ENCODE results near the gene ZNF638.

ZNF638 gene

GRCh38 chr2:71463342-71463654 lies 131.7 kb downstream of the ZNF638 start:
- H3K4me3 ChIP-seq (ENCODE audit: control insufficient read depth, low read depth, low read length) = no peak overlapping the region
- no peak for TF ChIP-seq CTCF (IDR thresholded peaks at IDR 0.05; ENCODE audit: control insufficient read depth, insufficient read depth, low read depth, low read length, missing control alignments)
- DNase-seq (ENCODE audit: low read depth) = no peak

DNA sequence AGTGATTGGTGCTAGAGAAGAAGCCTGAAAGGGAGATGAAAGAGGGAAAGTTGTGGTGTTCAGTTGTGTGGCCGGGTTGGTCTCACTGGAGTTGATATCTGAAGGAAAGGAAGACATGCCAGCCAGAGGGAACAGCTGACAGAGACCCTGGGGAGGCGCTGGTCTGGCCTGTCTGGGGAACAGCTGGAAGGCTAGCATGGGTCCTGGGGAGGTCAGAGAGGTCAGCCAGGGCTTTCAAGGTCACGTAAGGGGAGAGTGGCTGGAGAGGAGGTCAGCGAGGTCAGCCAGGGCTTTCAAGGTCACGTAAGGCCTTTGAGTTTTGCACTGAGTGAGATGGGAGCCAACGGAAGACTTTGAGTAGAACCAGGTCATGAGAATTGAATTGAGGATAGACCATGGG lies 132.8 kb downstream of the ZNF638 start:
- no peak overlapping the region for H3K4me3 ChIP-seq (ENCODE audit: control insufficient read depth, low read depth, low read length)
- no peak for DNase-seq (ENCODE audit: low read depth)
- no peak for TF ChIP-seq CTCF (IDR thresholded peaks at IDR 0.05; ENCODE audit: control insufficient read depth, insufficient read depth, low read depth, low read length, missing control alignments)

GRCh38 chr2:71465356-71465755 lies 133.8 kb downstream of the ZNF638 start:
- TF ChIP-seq CTCF (IDR thresholded peaks at IDR 0.05; ENCODE audit: control insufficient read depth, insufficient read depth, low read depth, low read length, missing control alignments) = no peak
- DNase-seq (ENCODE audit: low read depth) = no peak
- H3K4me3 ChIP-seq (ENCODE audit: control insufficient read depth, low read depth, low read length) = no peak overlapping the region

DNA sequence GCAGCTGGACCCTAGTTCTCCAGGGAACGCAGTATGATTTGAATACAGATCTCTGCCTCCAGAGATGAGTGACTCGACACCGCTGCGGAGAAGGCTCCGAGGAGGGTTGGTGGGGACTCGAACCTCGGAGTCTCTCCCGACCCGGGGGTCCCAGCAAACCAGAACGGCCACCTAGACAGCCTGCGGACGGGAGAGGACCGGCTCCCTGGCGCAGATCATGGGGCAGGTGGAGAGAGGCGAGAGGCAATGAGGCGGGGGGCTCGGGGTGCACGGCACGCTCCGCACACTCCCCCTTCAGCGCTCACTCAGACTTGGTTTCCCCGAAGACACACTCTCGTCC lies 134.3 kb downstream of the ZNF638 start:
- peak overlapping the region; percentile 54 for H3K4me3 ChIP-seq (ENCODE audit: control insufficient read depth, low read depth, low read length)

DNA sequence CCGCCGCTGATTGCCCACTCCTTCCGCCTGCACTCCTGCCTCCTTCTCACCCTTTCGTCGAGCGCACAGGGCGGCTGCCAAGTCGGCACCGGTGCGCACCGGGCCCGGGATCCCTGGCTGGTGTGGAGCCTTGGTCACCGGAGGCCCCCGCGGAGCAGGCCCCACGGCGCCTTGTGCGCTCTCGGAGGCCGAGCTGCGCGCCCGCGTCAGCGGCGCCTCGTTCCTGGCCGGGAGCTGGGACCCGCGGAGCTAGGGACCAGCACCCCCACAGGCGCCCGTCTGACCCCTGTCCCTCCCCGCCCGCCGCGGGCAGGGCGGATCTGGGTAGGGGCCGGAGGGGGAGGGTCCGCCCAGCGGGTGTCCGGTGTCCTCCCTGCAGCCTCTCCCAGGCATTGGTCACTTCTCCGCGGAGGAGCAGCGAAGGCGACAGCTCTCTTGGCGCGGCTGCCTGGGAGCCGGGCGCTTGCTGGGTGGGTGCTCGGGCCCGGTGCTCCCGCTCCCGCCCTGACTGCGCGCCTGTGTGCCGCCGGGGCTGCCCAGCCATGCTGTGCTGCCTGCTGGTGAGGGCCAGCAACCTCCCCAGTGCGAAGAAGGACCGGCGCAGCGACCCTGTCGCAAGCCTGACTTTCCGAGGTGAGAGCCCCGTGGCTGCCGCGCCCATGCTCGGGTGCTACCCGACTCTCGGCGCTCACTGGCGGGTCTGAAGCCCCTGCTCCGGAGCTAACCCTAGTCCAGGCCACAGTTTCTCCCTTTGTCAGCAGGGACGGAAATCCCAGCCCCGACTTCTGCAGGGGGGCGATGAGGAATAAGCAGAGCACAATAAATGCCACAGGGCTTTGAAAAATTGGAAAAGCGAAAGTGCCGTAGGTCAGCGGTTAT lies 135.0 kb downstream of the ZNF638 start:
- peak overlapping the region; percentile 54 for H3K4me3 ChIP-seq (ENCODE audit: control insufficient read depth, low read depth, low read length)
- no peak for DNase-seq (ENCODE audit: low read depth)
- no peak for TF ChIP-seq CTCF (IDR thresholded peaks at IDR 0.05; ENCODE audit: control insufficient read depth, insufficient read depth, low read depth, low read length, missing control alignments)

More for the DNA sequence above, 134.3 kb downstream of the ZNF638 start:
- TF ChIP-seq CTCF (IDR thresholded peaks at IDR 0.05; ENCODE audit: control insufficient read depth, insufficient read depth, low read depth, low read length, missing control alignments) = no peak
- no peak for DNase-seq (ENCODE audit: low read depth)

GRCh38 chr2:71467180-71467815 lies 135.7 kb downstream of the ZNF638 start:
- TF ChIP-seq CTCF (IDR thresholded peaks at IDR 0.05; ENCODE audit: control insufficient read depth, insufficient read depth, low read depth, low read length, missing control alignments) = no peak
- H3K4me3 ChIP-seq (ENCODE audit: control insufficient read depth, low read depth, low read length) = peak overlapping the region; percentile 54

More at GRCh38 chr2:71467180-71467815, 135.7 kb downstream of the ZNF638 start:
- DNase-seq (ENCODE audit: low read depth) = no peak

Data from AG09309 (cell line).